K562 (cell line): ENCODE results near the gene GPX7. TPM values are rescaled to one million over a fixed set of nuclear protein-coding genes. Genes with fewer than 3 reads are reported as not detected.

Experiments
- BCLAF1 ChIP-seq, 2 experiments: fragments of 450-650 bp in 1 of 2; IDR thresholded peaks; 2 replicates each; pipeline ENCODE4 v1.6.1; 2011 to 2017; ENCODE audit warnings: low read depth in 2 of 2, antibody characterized with exemption in 1 of 2, borderline replicate concordance in 1 of 2, low read length in 1 of 2, mild to moderate bottlenecking in 1 of 2, mixed read lengths in 1 of 2; ENCODE audit not compliant: control insufficient read depth in 1 of 2
- CBX1 ChIP-seq: sonication (generic); IDR thresholded peaks from 2 replicates; pipeline ENCODE4 v1.6.1; 2016; ENCODE audit warnings: antibody characterized with exemption, low read depth, mild to moderate bottlenecking
- CREB3L1 ChIP-seq: fragments of 450-650 bp; IDR thresholded peaks from 2 replicates; pipeline ENCODE4 v1.6.1; 2014; ENCODE audit warnings: low read depth, mild to moderate bottlenecking, moderate library complexity, borderline replicate concordance
- EHMT2 ChIP-seq: fragments of 450-650 bp; IDR thresholded peaks from 2 replicates; pipeline ENCODE4 v1.6.1; 2018; ENCODE audit warnings: antibody characterized with exemption
- NR1H2 ChIP-seq: sonication (generic); formaldehyde crosslinking; IDR thresholded peaks from 2 replicates; pipeline ENCODE4 v1.4.0; 2020; ENCODE audit warnings: mild to moderate bottlenecking, missing genetic modification reagents
- RFX7 ChIP-seq: fragments of 250-450 bp; sonication (Bioruptor Pico); IDR thresholded peaks from 2 replicates; pipeline ENCODE4 v1.5.1; 2021; ENCODE audit warnings: mild to moderate bottlenecking
- SMAD1 ChIP-seq: fragments of 150-350 bp; IDR thresholded peaks from 2 replicates; pipeline ENCODE4 v1.6.1; 2014; ENCODE audit warnings: low read length, low read depth; ENCODE audit not compliant: partially characterized antibody
- XRCC3 ChIP-seq: fragments of 450-650 bp; IDR thresholded peaks from 2 replicates; pipeline ENCODE4 v1.6.1; 2017; ENCODE audit warnings: mild to moderate bottlenecking, moderate library complexity
- XRCC5 ChIP-seq: fragments of 200-400 bp; formaldehyde crosslinking; IDR thresholded peaks from 2 replicates; pipeline ENCODE4 v1.6.1; 2017; ENCODE audit warnings: low read depth, mild to moderate bottlenecking, low read length
- YY1 ChIP-seq, 3 experiments: IDR thresholded peaks; 2 replicates each; pipeline ENCODE4 v1.6.1; 2011; ENCODE audit warnings: low read length in 2 of 3, mild to moderate bottlenecking in 2 of 3, moderate library complexity in 2 of 3, borderline replicate concordance in 1 of 3, control low read depth in 1 of 3, low read depth in 1 of 3; ENCODE audit not compliant: insufficient read depth in 3 of 3, insufficient replicate concordance in 2 of 3, control insufficient read depth in 1 of 3, insufficient read length in 1 of 3; ENCODE audit errors: extremely low read depth in 1 of 3
- ZFP1 ChIP-seq: fragments of 450-650 bp; formaldehyde crosslinking; IDR thresholded peaks from 2 replicates; pipeline ENCODE4 v1.4.0; 2020; ENCODE audit warnings: mild to moderate bottlenecking, mixed read lengths
- ZNF121 ChIP-seq: sonication (generic); formaldehyde crosslinking; conservative IDR thresholded peaks from 2 replicates; pipeline ENCODE4 v1.8.0; 2022; ENCODE audit warnings: missing genetic modification reagents
- ZNF318 ChIP-seq, 2 experiments: fragments of 450-650 bp; IDR thresholded peaks; 2 replicates each; pipeline ENCODE4 v1.6.1; 2016; ENCODE audit warnings: mild to moderate bottlenecking in 2 of 2, borderline replicate concordance in 1 of 2, low read depth in 1 of 2, moderate library complexity in 1 of 2
- polyA plus RNA-seq, 8 experiments: library from polyadenylated mRNA; depleted of rRNA in 4 of 8; stranded (reverse) in 5 of 8; unstranded in 3 of 8; fragments of >200 nt; fragmentation: Nextera tagmentation in 2 of 8; fragmentation: Illumina TruSeq in 1 of 8; extraction: Ambion mirVana in 2 of 8; extraction: Trizol in 1 of 8; gene quantifications; 2 replicates each; pipeline versions ENCODE4 v1.2.1 to v1.2.3, GENCODE V29; 2011 to 2014; ENCODE audit warnings: inconsistent platforms in 1 of 8, missing spikeins in 1 of 8
- total RNA-seq, 7 experiments: library from RNA; depleted of rRNA in 6 of 7; stranded (reverse); fragments of >200 nt in 6 of 7; fragmentation: Illumina TruSeq in 2 of 7; extraction: Trizol in 2 of 7; gene quantifications; 2 replicates each; pipeline versions ENCODE4 v1.2.1 to v1.2.3, GENCODE V29; 2011 to 2021; ENCODE audit warnings: low replicate concordance in 1 of 7

Gene GPX7
- total and polyA plus RNA-seq, 9 of the 15 experiments (the other 6 are each of a cell fraction or from before 2014, with no cell fraction given): 0.08 TPM; not detected in 8

GRCh38 chr1:52613636-52614373 is 11.6 kb downstream of the GPX7 start (continued):
- TF ChIP-seq ZFP1: no peak
- TF ChIP-seq ZNF318 (IDR thresholded peaks at IDR 0.05; ENCODE audit: borderline replicate concordance in 1 of 2, low read depth in 1 of 2): no peak
- no peak for TF ChIP-seq RFX7 (CRISPR knock-in tag)
- TF ChIP-seq EHMT2: peak; percentile 17; the same call in 1 of the 2 replicates
- no peak; the same call in 1 of the 2 replicates for TF ChIP-seq XRCC3
- no peak for TF ChIP-seq CBX1
- no peak for TF ChIP-seq ZNF121 (CRISPR knock-in tag)
- TF ChIP-seq SMAD1: no peak
- TF ChIP-seq CREB3L1: no peak; the same call in 1 of the 2 replicates
- no peak for TF ChIP-seq YY1 (IDR thresholded peaks at IDR 0.05; ENCODE audit: borderline replicate concordance in 1 of 3, control insufficient read depth in 1 of 3, extremely low read depth in 1 of 3, insufficient read depth in 3 of 3, insufficient read length in 1 of 3, insufficient replicate concordance in 2 of 3, low read depth in 1 of 3, low read length in 2 of 3)
- TF ChIP-seq BCLAF1 (IDR thresholded peaks at IDR 0.05; ENCODE audit: borderline replicate concordance in 1 of 2, control insufficient read depth in 1 of 2, low read depth in 2 of 2, low read length in 1 of 2): no peak
- TF ChIP-seq XRCC5: no peak
- no peak for TF ChIP-seq NR1H2 (CRISPR knock-in tag)
